ENCODE measurements around the gene NUPR2.
"Not testable (repeated sequence)": the region's sequence is repeated elsewhere in the genome, so short reads cannot be mapped to it uniquely, and the experiment has no call there.

The NUPR2 gene, protein sequence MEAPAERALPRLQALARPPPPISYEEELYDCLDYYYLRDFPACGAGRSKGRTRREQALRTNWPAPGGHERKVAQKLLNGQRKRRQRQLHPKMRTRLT

DNA sequence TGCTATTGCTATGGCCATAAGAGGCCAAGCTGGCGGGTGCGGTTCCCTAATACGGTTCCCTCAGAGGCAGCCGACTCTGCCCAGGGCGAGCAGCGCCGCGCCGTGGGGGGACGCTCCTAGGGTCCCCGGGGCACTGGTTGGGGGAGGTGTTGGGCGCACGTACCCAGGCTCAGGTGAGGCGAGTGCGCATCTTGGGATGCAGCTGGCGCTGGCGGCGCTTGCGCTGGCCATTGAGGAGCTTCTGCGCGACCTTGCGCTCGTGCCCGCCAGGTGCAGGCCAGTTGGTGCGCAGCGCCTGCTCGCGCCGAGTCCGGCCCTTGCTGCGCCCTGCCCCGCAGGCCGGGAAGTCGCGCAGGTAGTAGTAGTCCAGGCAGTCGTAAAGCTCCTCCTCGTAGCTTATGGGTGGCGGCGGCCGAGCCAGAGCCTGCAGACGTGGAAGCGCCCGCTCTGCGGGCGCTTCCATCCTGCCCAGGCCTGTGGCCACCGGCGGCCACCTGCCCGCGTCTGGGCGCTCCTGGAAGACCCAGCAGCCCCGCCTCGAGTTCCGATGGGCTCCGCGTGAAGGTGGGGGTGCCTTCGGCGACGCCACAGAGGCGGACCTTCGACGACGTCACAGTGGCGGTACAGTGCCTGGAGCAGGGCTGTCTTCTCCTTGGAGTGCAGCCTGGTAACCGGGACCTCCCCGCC is at the start of gene NUPR2:
Gene NUPR2, minus strand, starts transcription at position 566 of the 687 bp plus-strand sequence. Its CDS starts 103 bp downstream, at position 463.
- DNase-seq (ENCODE audit: low read depth in 2 of 2), result no peak

DNA sequence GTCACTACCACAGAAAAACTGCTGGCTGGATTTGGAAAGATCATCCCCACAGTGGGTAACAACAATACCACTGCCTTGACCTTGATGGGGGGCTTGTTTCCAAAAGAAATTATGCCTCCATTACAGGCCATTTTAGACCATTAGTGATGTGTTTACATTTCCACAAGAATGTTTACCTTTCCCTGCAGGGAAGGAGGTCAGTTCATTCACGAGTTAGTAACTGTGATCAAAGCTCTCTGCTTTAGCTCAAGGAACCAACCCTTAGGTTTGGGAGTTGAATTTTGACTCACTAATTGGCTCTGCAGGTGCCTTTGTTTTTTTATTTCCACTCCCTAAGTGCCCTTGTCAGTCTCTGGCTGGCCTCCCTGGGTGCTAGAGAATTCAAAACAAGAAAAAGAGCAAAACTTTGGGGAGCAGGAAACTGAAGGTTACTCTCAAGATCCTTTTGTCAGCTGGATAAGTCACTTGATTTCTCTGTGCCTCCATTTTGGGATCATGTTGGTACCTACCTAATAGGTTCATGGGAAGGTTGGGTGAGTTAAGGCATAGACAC is 41.1 kb upstream of the NUPR2 start:
- DNase-seq (ENCODE audit: low read depth in 2 of 2), result no peak

DNA sequence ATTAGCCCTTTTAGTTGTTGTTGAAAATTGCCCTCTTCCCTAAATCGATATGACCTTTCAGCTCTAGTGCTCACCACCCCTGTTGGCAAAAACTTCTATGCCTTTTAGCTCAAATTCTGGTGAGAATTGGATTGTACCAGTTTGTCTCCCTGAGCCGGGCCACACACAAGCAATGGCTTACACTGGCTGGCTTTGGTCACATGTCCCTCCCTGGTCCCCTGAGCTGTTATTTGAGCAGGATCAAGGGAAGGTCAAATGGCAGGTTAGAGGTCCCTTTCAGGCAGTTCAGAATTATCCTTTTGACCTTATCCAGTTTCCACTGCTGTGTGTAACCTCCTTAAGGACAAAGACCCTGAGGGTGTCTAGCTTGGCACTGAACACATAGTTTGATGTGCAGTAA is 14.8 kb upstream of the NUPR2 start:
- not testable (repeated sequence) for DNase-seq (ENCODE audit: low read depth in 2 of 2)

DNA sequence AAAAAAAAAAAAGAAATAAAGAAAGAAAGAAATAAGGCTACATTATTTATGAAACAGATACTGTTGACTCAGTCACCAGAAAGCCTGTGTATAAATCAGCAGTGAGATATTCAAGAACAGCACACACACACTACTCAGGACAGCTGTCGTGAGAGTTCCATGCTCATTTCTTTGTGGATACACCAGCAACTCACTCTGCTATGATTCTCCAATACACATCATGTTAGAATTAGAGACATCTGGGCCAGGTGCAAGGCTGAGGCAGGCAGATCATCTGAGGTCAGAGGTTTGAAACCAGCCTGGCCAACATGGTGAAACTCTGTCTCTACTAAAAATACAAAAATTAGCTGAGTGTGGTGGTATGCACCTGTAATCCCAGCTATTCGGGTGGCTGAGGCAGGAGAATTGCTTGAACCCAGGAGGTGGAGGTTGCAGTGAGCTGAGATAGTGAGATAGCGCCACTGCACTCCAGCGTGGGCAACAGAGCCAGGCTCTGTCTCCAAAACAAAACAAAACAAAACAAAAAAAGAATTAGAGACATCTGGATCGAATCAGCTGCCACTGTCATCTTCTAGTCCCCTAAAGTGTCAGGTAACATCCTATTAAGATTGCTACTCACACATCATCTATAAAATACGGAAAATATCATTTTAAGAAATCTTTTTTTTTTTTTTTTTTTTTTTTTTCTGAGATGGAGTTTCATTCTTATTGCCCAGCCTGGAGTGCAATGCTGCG is 11.2 kb upstream of the NUPR2 start:
- no peak for DNase-seq (ENCODE audit: low read depth in 2 of 2)

DNA sequence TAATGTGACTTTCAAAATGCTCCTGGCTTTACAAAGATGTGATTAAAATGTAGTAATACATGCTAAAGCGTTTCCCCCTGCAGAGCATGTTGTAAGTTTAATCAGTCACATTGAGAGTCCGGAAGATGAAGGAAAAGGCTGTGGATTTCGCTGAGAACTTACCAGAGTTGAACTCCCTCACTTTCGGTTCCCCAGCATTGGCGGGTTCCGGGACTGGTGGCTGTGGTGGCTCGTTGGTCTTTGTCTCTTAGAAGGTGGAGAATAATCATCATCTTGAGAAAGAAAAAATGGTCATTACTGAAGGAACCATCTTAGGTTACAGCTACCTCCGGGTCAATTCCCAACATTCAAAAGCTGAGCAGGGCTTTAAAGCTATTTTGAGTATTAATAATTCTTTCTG is 9.6 kb upstream of the NUPR2 start:
- no peak for DNase-seq (ENCODE audit: low read depth in 2 of 2)

DNA sequence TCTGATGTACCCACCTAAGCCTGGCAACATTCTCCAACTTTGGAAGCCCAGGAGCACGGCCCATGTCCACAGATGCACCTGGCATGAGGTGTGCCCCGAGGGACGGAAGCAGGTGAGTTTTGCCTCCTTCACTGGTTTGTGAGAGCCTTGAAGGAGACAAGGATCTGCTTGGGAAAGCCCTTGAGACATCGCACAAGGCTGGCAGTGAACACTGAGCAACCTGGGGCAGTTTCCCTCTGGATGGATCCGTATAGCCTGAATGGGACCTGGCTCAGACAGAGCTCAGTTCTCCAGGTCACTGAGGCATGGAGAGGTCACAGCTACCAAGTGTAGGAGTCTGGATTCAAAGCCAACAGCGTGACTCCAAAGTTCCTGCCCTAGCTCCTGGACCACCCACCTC is 8.8 kb upstream of the NUPR2 start:
- DNase-seq (ENCODE audit: low read depth in 2 of 2), result no peak

DNA sequence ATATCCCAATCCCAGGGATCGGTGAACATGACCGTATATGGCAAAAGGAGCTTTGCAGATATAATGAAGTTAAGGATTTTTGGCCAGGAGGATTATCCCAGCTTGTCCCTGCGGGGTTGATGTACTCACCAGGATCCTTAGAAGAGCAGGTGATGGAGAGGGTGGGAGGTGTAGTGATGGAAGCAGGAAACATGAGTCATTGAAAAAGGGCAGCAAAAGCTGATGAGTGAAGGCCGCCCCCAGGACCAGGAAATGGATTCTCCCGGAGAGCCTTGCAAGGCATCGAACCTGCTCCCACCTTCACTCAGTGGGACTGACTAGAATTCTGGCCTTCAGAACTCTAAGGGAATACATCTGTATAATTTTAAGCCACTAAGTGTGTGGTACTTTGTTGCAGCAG is 5.2 kb upstream of the NUPR2 start:
- DNase-seq (ENCODE audit: low read depth in 2 of 2), result no peak

DNA sequence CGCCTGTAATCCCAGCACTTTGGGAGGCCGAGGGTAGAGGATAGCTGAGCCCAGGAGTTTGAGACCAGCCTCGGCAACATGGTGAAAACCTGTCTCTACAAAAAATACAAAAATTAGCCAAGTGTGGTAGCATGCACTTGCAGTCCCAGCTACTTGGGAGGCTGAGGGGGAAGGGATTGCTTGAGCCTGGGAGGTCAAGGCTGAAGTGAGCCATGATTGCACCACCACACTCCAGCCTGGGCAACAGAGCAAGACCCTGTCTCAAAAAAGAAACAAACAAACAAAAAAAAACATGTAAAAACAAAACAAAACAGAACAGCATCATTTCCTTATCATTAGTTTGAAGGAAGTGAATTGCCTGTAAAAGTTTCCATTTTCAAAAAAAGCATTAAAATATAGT is 4.0 kb downstream of the NUPR2 start:
- DNase-seq (ENCODE audit: low read depth in 2 of 2), result not testable (repeated sequence)

DNA sequence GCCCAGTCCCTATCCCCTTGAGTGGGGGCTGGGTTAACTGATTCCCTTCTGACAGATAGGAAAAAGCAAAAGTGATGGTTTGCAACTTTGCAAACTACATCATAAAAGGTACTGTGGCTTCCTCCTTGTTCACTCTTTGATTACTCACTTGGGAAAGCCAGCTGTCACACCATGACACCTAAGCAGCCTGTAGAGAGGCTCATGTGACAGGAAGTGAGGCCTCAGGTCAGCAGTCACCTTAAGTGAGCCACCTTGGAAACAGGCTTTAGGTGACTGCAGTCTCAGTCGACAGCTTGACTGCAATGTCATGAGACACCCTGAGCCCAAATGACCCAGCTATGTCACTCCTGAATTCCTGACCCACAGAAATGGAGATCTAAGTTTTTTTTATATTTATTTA is 5.6 kb downstream of the NUPR2 start:
- no peak for DNase-seq (ENCODE audit: low read depth in 2 of 2)

DNA sequence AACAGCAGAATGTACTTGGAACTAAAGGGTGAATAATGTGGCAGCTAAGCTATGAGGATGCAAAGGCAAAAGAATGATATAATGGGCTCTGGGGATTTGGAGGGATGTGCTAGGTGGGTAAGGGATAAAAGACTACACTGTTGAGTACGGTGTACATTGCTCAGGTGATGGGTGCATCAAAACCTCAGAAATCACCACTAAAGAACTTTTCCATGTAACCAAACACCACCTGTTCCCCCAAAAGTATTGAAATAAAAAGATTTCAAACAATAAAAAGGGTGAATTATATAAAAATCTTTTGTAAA is 8.3 kb downstream of the NUPR2 start:
- no peak for DNase-seq (ENCODE audit: low read depth in 2 of 2)

DNA sequence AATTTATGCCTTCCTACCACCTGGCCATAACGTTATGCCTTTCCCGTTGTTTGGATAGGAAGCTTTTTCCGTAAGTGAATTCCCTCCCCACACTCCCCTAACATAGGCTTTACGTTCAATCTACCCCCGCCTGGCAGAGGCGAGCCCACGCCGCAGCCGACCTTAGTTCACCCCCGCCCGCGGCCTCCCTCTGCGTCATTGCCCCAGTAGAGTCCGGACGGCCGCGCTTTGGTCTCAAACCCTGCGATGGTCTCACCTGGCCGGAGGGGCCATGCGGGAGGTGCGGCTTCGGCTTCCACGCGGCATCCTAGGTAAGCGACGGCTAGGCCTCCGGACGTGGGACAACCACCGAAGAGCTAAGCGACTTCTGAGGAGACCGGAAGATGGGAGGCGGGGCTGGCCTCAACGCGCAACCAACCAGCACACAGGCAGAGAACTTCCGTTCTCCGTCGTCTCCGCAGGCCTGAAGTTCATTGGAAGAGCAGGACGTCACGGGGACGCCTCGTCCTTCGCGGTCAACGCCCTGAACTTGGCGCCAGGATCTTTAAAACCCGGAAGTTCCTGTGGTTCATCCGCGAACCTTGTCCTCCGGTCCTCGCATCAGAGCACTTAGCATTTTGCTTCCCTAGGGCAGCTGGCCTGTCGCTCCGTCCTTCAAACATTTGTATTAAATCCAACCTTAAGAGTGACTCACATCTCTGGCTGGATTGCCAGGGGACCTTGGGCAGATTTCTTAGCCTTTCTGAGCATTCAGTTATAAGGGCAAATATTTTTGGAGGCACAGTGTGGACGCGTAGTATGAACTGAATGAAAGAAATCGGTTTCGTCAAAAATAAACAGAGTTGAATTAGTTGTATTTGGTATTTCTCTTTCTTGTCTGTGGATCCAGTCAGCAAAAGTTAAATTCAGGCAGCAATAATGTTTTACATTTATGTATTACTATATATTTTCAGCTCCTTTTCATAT is 9.8 kb downstream of the NUPR2 start, which contains the start of gene CHCHD2:
Gene CHCHD2, minus strand, starts transcription at position 369 of the 966 bp plus-strand sequence. Its CDS starts 63 bp downstream, at position 306.
- peak; percentile 85 to 88 for DNase-seq (ENCODE audit: low read depth in 2 of 2)

DNA sequence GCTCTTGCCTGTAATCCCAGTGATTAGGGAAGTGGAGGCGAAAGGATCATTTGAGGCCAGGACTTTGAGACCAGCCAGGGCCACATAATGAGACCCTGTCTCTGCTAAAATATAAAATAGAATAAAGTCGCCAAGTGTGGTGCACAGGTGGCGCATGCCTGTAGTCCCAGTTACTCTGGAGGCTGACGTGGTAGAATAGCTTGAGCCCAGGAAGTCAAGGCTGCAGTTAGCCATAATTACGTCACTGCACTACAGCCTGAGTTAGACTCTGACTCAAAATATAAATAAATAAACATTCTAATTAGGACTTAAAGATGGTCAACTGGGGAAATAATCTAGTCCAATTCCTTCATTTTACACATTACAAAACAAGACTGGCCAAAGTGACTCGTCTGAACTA is 10.7 kb downstream of the NUPR2 start:
- no peak for DNase-seq (ENCODE audit: low read depth in 2 of 2)

DNA sequence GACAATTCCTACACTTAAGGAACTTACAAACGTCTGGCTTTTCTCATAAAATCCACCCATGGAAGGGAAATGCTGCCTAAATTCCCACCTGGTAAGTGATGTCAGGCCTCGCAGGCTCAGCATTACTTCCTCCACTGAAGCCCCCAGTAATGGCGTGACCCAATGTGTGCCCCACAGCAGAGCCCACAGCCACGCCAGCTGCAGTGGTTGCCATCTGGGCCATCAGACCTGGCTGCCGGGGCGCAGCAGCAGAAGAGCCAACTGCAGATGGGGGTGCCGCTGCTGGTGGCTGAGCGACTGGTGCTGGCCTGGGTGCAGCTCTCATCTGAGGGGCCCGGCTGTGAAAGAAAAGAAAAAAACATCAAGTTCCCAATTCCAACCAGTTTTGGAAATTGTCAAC is 12.1 kb downstream of the NUPR2 start:
- not testable (repeated sequence) for DNase-seq (ENCODE audit: low read depth in 2 of 2)

DNA sequence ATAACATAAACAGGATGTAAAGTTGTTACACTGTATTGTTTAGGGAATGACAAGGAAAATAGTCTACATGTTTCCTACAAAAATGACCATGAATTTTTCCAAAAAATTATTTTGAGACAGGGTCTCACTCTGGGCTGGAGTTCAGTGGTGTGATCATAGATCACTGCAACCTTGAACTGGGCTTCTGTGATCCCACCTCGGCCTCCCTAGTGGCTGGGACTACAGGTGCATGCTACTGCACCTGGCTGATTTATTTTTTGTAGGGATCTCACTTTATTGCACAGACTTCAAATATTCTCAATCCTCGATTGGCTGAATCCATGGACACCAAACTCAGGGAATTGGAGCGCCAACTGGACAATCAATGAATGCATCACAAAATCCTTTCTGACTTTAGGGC is 16.6 kb downstream of the NUPR2 start:
- no peak for DNase-seq (ENCODE audit: low read depth in 2 of 2)

DNA sequence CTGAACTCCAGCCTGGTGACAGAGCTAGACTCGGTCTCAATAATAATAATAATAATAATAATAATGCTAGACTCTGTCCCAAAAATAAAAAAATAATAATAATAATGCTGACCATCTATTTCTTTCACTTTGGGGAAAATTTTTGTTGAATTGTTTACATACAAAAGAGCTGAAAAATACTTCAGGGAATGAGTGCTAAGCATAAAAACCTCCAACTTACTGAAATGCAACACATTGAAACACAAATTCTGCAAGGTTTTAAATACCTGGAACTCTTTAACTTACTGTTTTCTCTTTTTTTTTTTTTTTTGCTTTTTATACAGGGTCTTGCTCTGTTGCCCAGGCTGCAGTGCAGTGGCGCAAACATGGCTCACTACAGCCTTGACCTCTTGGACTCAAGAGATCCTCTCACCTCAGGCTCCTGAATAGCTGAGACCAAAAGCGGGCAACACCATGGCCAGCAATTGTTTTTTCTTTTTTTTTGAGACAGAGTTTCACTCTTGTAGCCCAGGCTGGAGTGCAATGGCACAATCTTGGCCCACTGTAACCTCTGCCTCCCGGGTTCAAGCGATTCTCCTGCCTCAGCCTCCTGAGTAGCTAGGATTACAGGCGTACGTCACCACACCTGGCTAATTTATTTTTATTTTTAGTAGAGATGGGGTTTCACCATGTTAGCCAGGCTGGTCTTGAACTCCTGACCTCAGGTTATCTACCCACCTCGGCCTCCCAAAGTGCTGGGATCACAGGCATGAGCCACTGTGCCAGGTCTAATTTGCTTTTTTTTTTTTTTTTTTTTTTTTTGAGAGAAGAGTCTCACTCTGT is 17.8 kb downstream of the NUPR2 start:
- DNase-seq (ENCODE audit: low read depth in 2 of 2), result not testable (repeated sequence)

DNA sequence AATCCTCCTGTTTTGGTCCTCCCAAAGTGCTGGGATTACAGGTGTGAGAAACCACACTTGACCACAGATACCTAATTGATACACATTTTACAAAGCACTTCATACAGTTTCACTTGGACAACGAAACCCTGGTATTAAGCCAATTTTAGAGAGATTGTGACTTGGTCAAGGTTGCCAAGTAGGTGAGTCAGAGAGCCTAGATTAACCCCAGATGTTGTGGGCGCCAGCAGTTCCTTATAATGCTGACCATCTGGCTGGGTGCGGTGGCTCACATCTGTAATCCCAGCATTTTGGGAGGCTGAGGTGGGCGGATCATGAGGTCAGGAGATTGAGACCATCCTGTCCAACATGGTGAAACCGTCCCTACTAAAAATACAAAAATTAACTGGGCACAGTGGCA is 18.5 kb downstream of the NUPR2 start:
- no peak for DNase-seq (ENCODE audit: low read depth in 2 of 2)

DNA sequence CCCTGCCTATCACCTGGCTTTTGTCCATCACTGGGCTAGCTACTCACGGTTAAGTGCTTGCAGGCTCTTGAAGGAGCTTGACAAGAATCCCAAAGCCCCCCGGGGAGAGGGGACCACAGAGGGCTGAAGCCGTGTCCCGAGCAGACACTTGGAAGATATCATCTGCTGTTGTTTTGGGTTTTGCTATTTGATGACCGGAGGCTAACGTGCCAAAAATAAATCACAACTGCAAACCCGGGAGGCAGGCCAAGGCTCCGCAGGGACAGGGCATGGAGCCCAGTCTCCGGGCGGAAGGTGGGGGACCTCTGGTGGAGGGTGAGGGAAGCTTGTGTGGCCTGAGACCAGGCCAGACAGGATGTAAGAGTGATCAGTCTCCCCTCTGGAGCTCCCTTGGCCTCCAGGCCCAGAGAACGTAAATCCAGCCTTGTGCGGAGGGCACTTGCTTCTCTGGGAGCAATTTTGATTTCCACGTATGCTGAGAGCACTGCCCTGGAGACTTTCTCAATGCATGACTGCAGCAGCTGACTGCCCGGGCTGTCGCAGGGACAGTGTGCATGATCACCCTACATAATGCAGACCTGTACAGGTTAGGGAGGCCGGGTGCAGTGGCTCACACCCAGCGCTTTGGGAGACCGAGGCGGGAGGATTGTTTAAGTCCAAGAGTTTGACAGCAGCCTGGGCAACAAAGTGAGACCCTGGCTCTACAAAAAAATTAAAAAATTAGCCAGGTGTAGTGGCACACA is 23.3 kb downstream of the NUPR2 start, which contains the start of gene PHKG1:
Gene PHKG1, minus strand, starts transcription at position 164 of the 743 bp plus-strand sequence. CDS start 4,011 bp downstream, outside the sequence.
- no peak for DNase-seq (ENCODE audit: low read depth in 2 of 2)

DNA sequence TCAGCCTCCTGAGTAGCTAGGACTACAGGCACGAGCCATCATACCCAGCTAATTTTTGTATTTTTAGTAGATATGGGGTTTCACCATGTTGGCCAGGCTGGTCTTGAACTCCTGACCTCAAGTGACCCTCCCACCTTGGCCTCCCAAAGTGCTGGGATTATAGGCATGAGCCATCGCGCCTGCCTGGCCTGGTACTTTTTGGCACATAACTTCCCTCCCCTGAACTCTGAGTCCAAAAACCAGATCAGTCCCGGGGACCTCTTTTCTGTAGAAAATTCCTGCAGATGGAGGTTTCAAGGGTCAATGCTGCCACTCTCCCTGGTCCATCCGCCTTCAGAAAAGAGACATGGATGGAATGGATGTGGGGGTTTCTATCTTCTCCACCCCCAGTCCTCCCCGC is 23.8 kb downstream of the NUPR2 start:
- DNase-seq (ENCODE audit: low read depth in 2 of 2), result not testable (repeated sequence)

DNA sequence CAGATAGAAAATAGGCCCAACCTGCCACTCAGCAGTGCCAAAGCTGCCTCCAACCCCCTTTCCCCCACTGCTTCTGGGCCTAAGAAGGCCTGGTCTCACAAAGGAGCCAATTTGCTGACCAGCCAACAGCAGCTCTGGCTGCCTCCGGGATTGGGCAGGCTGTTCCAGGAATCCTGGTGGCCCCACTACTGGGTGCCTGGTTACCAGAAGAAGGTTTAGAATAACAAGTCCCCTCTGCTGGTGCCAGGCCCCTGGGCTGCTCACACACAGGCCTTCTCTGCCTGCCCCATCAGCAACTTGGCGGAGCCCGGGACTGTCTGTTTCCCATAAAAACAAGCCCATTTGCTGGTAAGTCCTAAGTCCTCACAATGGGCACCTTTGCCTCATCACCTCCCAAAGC is 24.6 kb downstream of the NUPR2 start:
- no peak for DNase-seq (ENCODE audit: low read depth in 2 of 2)

DNA sequence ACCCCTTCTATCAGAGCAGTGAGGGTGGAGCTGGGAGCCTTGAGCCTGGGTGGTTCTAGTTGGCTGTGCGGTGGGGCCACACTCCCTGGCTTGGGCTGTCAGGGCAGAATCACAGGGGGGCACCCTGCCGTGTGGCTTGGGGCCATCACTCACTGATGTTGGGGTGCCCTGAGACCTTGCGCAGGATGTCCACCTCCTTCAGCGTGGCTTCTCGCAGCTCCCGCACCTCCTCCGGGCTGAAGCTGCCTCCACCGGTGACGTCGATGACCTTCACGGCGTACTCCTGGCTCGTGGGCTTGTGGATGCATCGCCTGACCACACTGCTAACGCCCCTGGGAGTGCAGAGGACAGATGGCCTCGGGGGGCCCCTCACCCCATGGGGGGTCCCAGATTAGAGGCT is 28.8 kb downstream of the NUPR2 start:
- DNase-seq (ENCODE audit: low read depth in 2 of 2), result no peak
